ENCODE results near the gene ALDH4A1.

GRCh38 chr1:18900303-18900841 lies 2.0 kb downstream of the ALDH4A1 start:
- TF ChIP-seq POLR2A (IDR thresholded peaks at IDR 0.05) (no peak), CTCF (IDR thresholded peaks at IDR 0.05) (no peak), POLR2AphosphoS5 (IDR thresholded peaks at IDR 0.05) (no peak), EP300 (IDR thresholded peaks at IDR 0.05) (no peak)

Data from stomach (tissue), 4 donors.